ENCODE measurements around the gene BPTF. TPM values are rescaled to one million over a fixed set of nuclear protein-coding genes. Genes with fewer than 3 reads are reported as not detected.

BPTF gene
- total and polyA plus RNA-seq, 2 of the 13 experiments (the other 11 are each of a cell fraction or from before 2014, with no cell fraction given): 43.5 to 66.1 TPM

DNA sequence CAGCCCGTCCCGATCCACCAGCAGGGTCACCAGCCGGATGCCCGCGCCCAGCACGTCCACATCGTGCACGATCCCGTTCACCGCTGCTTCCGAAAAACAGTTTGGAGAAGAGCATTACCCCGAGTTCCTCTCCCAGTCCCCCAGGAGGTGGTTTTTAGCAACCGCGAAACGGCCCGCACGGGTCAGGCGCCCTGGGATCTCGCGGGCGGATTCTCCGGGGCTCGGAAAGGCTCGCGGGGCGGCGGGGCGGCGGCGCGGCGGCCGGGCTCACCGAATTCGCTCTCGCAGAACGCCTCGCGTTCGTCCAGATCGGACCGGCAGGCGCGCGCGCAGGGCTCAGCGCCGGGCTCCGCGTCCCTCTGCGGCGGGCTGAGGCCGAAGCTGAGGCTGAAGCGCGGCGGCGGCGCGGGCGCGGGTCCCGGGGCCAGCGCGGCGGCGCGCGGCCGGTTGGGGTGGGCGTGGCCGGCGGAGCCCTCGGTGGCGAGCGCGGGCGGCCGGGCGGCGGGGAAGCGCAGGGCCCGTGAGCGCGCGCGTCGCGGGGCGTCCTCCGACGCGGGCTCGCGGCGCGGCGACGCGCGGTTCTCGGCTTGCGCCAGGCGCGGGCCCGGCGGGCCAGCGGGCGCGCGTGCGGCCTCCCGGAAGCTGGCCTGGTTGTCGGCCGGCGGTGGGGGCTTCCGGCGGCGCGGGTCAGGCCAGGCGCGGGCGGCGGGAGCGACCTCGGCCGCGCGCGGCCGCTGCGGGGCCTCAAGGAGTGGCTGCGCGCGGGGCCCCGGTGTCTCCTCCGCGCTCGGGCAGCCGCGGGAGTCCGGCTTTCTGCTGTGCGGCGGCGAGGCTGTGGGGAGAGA lies 168.1 kb downstream of the BPTF start (continued):
- no peak for TF ChIP-seq NFYB (CRISPR knock-in tag; IDR thresholded peaks at IDR 0.05)
- TF ChIP-seq, protein P1, sequence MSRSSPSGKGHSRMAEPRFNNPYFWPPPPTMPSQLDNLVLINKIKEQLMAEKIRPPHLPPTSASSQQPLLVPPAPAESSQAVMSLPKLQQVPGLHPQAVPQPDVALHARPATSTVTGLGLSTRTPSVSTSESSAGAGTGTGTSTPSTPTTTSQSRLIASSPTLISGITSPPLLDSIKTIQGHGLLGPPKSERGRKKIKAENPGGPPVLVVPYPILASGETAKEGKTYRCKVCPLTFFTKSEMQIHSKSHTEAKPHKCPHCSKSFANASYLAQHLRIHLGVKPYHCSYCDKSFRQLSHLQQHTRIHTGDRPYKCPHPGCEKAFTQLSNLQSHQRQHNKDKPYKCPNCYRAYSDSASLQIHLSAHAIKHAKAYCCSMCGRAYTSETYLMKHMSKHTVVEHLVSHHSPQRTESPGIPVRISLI (CRISPR knock-in tag; IDR thresholded peaks at IDR 0.05; ENCODE audit: borderline replicate concordance): no peak
- no peak for TF ChIP-seq ZNF724P (CRISPR knock-in tag; IDR thresholded peaks at IDR 0.05; ENCODE audit: borderline replicate concordance)
- TF ChIP-seq, protein P2, sequence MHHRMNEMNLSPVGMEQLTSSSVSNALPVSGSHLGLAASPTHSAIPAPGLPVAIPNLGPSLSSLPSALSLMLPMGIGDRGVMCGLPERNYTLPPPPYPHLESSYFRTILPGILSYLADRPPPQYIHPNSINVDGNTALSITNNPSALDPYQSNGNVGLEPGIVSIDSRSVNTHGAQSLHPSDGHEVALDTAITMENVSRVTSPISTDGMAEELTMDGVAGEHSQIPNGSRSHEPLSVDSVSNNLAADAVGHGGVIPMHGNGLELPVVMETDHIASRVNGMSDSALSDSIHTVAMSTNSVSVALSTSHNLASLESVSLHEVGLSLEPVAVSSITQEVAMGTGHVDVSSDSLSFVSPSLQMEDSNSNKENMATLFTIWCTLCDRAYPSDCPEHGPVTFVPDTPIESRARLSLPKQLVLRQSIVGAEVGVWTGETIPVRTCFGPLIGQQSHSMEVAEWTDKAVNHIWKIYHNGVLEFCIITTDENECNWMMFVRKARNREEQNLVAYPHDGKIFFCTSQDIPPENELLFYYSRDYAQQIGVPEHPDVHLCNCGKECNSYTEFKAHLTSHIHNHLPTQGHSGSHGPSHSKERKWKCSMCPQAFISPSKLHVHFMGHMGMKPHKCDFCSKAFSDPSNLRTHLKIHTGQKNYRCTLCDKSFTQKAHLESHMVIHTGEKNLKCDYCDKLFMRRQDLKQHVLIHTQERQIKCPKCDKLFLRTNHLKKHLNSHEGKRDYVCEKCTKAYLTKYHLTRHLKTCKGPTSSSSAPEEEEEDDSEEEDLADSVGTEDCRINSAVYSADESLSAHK (CRISPR knock-in tag; IDR thresholded peaks at IDR 0.05; ENCODE audit: borderline replicate concordance): 0 out of 2 replicates have a peak, but pooled peaks have one; percentile 47
- TF ChIP-seq ZNF678 (CRISPR knock-in tag; IDR thresholded peaks at IDR 0.05): no peak
- TF ChIP-seq MED8 (CRISPR knock-in tag; IDR thresholded peaks at IDR 0.05; ENCODE audit: insufficient replicate concordance): no peak
- TF ChIP-seq RAD21 (CRISPR knock-in tag; IDR thresholded peaks at IDR 0.05): peak; percentile 46; the same call in 1 of the 2 replicates
- no peak for TF ChIP-seq TBP (CRISPR knock-in tag; IDR thresholded peaks at IDR 0.05)
- TF ChIP-seq YEATS2 (CRISPR knock-in tag; IDR thresholded peaks at IDR 0.05; ENCODE audit: borderline replicate concordance): peak; percentile 37; the same call in 1 of the 2 replicates
- TF ChIP-seq DNMT1 (CRISPR knock-in tag; IDR thresholded peaks at IDR 0.05): peak; percentile 30; the same call in 1 of the 2 replicates
- TF ChIP-seq TAF15 (IDR thresholded peaks at IDR 0.05; ENCODE audit: low read depth, low read length, poor library complexity, severe bottlenecking): no peak
- TF ChIP-seq ELF1 (CRISPR knock-in tag; IDR thresholded peaks at IDR 0.05): no peak
- TF ChIP-seq PLRG1 (conservative IDR thresholded peaks at IDR 0.05): no peak
- TF ChIP-seq NFATC3 (CRISPR knock-in tag; IDR thresholded peaks at IDR 0.05): no peak
- TF ChIP-seq NBN (conservative IDR thresholded peaks at IDR 0.05): no peak
- 0 out of 2 replicates have a peak, but pooled peaks have one; percentile 51 for TF ChIP-seq ZNF225 (CRISPR knock-in tag; IDR thresholded peaks at IDR 0.05)
- 0 out of 2 replicates have a peak, but pooled peaks have one; percentile 57 for TF ChIP-seq SMAD3 (CRISPR knock-in tag; IDR thresholded peaks at IDR 0.05)
- TF ChIP-seq PHB2 (IDR thresholded peaks at IDR 0.05; ENCODE audit: partially characterized antibody): no peak
- no peak for TF ChIP-seq CREM (IDR thresholded peaks at IDR 0.05)
- TF ChIP-seq CREM (CRISPR knock-in tag; IDR thresholded peaks at IDR 0.05): no peak
- TF ChIP-seq BORCS8-MEF2B (CRISPR knock-in tag; IDR thresholded peaks at IDR 0.05): 0 out of 2 replicates have a peak, but pooled peaks have one; percentile 3
- no peak for TF ChIP-seq JUND (CRISPR knock-in tag; IDR thresholded peaks at IDR 0.05)
- TF ChIP-seq ZNF329 (CRISPR knock-in tag; IDR thresholded peaks at IDR 0.05; ENCODE audit: low read depth): peak; percentile 76; the same call in 1 of the 2 replicates
- TF ChIP-seq, protein P3, sequence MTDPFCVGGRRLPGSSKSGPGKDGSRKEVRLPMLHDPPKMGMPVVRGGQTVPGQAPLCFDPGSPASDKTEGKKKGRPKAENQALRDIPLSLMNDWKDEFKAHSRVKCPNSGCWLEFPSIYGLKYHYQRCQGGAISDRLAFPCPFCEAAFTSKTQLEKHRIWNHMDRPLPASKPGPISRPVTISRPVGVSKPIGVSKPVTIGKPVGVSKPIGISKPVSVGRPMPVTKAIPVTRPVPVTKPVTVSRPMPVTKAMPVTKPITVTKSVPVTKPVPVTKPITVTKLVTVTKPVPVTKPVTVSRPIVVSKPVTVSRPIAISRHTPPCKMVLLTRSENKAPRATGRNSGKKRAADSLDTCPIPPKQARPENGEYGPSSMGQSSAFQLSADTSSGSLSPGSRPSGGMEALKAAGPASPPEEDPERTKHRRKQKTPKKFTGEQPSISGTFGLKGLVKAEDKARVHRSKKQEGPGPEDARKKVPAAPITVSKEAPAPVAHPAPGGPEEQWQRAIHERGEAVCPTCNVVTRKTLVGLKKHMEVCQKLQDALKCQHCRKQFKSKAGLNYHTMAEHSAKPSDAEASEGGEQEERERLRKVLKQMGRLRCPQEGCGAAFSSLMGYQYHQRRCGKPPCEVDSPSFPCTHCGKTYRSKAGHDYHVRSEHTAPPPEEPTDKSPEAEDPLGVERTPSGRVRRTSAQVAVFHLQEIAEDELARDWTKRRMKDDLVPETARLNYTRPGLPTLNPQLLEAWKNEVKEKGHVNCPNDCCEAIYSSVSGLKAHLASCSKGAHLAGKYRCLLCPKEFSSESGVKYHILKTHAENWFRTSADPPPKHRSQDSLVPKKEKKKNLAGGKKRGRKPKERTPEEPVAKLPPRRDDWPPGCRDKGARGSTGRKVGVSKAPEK (CRISPR knock-in tag; IDR thresholded peaks at IDR 0.05; ENCODE audit: borderline replicate concordance): no peak
- TF ChIP-seq SOX6 (IDR thresholded peaks at IDR 0.05): no peak
- no peak for TF ChIP-seq SOX6 (CRISPR knock-in tag; IDR thresholded peaks at IDR 0.05)

Data from HepG2 (cell line).